Omental fat pad (tissue), 4 donors: ENCODE measurements around the gene OTOP3. TPM values are rescaled to one million over a fixed set of nuclear protein-coding genes. Genes with fewer than 3 reads are reported as not detected.

Experiments used
- ATAC-seq: fragments of 150-250 bp; one replicate; pipeline ENCODE4 v1.9.1; 2016; ENCODE audit warnings: mild to moderate bottlenecking, moderate library complexity; ENCODE audit not compliant: low FRiP score
- DNase-seq: peaks from one replicate; pipeline ENCODE4 v3.0.0-alpha.2; 2019; ENCODE audit warnings: low spot score
- CTCF ChIP-seq, 3 donors: fragments of 450-650 bp; IDR thresholded peaks; one replicate each; pipeline ENCODE4 v1.5.1; 2016 to 2017; ENCODE audit warnings: antibody characterized with exemption in 3 of 3, mild to moderate bottlenecking in 3 of 3, moderate library complexity in 2 of 3
- total RNA-seq, 4 donors: library from RNA; depleted of rRNA; stranded (reverse); fragments of >200 nt; gene quantifications; one replicate each; pipeline ENCODE4 v1.1.0, GENCODE V29; 2016

Gene OTOP3
- total RNA-seq, 4 donors from 2014 or later, result not detected

DNA sequence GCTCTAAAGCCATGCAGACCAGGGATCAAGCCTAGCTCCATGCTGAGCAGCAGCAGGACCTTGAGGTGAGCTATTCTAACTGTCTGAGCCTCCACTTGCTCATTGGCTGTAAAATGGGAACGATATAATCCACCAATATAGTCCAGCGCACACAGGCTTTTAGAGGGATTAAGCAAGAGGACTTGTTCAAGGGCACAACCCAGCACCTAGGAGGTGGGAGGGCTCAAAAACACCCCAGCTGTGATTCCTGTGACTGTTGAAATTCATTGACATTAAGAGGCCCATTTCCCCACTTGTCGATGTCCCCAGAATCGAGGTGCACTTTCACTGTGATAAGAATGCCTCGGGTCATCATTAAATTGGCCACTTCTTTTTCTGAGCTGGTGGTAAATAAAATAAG is 16.8 kb upstream of the OTOP3 start:
- no peak for DNase-seq
- no peak for ATAC-seq
- TF ChIP-seq CTCF (IDR thresholded peaks at IDR 0.05), result no peak

- DNase-seq, result no peak
- no peak for TF ChIP-seq CTCF (IDR thresholded peaks at IDR 0.05)
- ATAC-seq, result no peak
Observed at GRCh38 chr17:74919440-74920305, 16.0 kb upstream of the OTOP3 start.

GRCh38 chr17:74920306-74920620 is 15.4 kb upstream of the OTOP3 start:
- no peak for TF ChIP-seq CTCF (IDR thresholded peaks at IDR 0.05)
- ATAC-seq (no peak), DNase-seq (no peak)

GRCh38 chr17:74920642-74921025 is 15.1 kb upstream of the OTOP3 start:
- ATAC-seq (no peak), DNase-seq (no peak)
- TF ChIP-seq CTCF (IDR thresholded peaks at IDR 0.05), result no peak

DNA sequence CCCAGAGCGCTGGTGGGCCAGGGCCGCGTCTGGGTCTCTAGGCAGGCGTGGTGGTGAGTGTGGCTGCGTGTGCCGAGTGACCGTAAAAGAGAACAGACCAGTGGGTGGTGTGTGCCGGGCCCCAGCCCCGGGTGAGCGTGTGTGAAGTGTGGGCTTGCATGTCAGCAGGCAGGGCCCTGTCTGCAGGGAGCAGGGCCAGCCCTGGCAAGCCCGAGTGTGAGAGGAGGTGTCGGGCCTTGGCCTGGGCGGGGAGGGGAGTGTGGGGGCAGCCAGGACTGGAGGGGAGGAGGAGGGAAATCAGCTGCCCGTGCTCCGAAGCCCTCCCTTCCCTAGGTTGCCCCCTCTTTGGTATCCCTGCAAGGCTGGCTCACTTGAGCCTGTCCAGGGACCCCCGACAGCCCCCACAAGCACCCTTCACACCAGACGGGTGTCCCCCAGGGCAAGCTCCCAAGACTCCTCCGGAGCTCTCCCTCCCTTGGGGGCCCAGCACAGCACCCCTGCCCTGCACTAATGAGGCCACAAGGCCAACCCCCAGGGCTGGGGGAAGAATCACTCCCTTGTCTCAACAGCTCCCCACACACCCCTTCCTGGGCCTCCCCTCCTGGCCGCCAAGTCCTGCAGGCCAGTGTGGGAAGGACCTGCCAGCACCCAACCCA is 14.5 kb upstream of the OTOP3 start:
- TF ChIP-seq CTCF (IDR thresholded peaks at IDR 0.05), result no peak
- peak; percentile 10 for ATAC-seq
- no peak for DNase-seq

DNA sequence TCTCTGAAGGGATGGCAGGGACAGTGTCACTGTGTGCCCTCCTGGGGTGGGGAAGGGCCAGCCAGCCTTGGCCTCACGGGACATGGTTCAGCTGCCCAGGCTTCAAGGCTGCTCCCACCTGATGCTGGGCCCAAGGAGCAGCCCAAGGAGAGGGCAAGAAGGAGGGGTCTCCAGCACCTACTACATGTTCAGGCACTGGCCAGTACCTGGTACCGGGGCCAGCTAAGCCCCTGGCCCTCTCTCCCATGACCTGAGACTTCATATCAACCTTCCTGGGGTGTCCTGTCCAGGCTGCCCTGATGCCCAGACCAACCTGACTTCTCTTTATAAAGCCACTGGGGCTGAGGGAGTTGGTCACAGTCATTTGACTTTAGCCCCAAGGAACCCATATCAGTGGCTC is 13.9 kb upstream of the OTOP3 start:
- DNase-seq (no peak), ATAC-seq (no peak)
- TF ChIP-seq CTCF (IDR thresholded peaks at IDR 0.05), result no peak

DNA sequence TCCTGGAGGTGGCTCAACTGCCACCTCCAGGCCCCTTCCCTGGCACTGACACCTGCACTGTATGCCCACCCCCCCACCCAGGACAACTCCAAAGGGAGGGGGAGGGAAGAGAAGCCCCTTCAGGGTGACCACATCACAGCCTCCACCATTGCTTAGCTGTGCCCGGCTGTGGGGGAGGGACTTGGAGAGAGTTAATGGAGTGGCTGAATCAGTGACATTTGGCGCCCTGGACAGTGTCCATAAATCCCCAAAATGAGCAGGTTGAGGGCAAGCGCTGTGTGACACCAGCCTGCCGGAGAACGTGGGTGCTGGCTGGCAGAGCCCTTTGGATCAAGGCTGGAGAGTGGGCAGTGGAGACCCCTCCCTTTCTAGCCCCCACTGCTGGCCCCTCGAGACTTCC is 13.5 kb upstream of the OTOP3 start:
- ATAC-seq, result no peak
- no peak for TF ChIP-seq CTCF (IDR thresholded peaks at IDR 0.05)
- no peak for DNase-seq
